NK-92 treated with Interleukin-12 subunit alpha and Interleukin-12 subunit beta, amount 100 ng/mL, for 24 hours (cell line): Measurements from ENCODE around the gene ARHGEF18.
A peak's percentile ranks its signal among the peaks of the same experiment; 100 is the strongest.
"Not testable (repeated sequence)": the region's sequence is repeated elsewhere in the genome, so short reads cannot be mapped to it uniquely, and the experiment has no call there.

Experiments
- DNase-seq: peaks from one replicate; lab custom pipeline; 2025; lab: John Stamatoyannopoulos, UW

Gene ARHGEF18

GRCh38 chr19:7348587-7349230, at the start of gene ARHGEF18:
ARHGEF18 (plus strand) TSS chr19:7348937; CDS start chr19:7362891, 13,954 bp downstream.
- no peak for DNase-seq

DNA sequence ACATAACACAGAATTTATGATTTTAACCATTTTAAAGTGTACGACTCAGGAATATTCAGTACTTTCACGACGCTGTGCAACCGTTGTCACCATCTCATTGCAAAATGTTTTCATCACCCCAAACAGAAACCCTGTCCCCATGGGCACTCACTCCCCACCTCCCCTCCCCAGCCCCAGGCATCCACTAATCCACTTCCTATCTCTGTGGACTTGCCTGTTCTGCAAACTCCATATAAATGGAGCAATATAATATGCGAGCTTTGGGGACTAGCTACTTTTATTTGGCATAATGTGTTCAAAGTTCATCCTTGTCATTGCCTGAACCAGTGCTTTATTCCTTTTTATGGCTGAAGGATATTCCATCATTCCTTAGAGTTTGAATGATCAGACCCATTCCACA, 47.2 kb upstream of the ARHGEF18 start:
- DNase-seq: no peak

- DNase-seq: no peak
Observed at GRCh38 chr19:7303470-7303869, 45.3 kb upstream of the ARHGEF18 start.

GRCh38 chr19:7304200-7304599, 44.5 kb upstream of the ARHGEF18 start:
- DNase-seq: no peak

- DNase-seq: no peak
Observed at GRCh38 chr19:7307590-7308218, 41.0 kb upstream of the ARHGEF18 start.

DNA sequence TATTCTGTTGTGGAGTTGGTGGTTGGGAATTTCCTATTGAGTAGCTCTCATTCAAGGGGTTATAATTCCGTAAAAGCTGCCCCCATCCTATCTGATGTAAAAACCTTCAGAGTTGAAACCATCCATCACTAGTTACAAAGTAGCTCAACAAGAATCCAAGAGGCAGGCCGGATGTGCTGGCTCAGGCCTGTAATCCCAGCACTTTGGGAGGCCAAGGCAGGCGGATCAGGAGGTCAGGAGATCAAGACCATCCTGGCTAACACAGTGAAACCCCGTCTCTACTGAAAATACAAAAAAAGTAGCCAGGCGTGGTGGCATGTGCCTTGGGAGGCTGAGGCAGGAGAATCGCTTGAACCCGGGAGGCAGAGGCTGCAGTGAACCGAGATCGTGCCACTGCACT, 40.4 kb upstream of the ARHGEF18 start:
- DNase-seq: not testable (repeated sequence)

GRCh38 chr19:7311911-7312310, 36.8 kb upstream of the ARHGEF18 start:
- DNase-seq: no peak

GRCh38 chr19:7312816-7313215, 35.9 kb upstream of the ARHGEF18 start:
- DNase-seq: no peak

- no peak for DNase-seq
Observed at GRCh38 chr19:7318176-7318575, 30.6 kb upstream of the ARHGEF18 start.

GRCh38 chr19:7326105-7326877, 22.4 kb upstream of the ARHGEF18 start:
- DNase-seq: peak; percentile 27

DNA sequence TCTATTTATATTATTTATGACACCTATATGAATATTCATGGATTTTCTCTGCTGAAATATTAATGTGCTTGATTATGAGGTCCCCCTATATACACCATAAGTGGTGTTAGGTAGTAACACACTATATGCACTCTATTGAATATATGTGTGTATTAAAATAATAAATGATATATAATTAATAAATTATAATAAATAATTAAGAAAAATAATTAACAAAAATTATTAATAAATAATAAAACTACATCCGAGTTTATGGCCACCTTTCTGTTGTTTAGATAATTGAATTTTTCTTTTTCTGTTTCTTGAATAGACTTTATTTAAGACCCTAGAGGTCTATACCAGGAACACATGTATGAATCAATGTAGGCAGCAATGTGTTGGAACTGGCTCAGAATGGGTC, 20.9 kb upstream of the ARHGEF18 start:
- DNase-seq: no peak

GRCh38 chr19:7328647-7329046, 20.1 kb upstream of the ARHGEF18 start:
- no peak for DNase-seq

- no peak for DNase-seq
Observed at GRCh38 chr19:7331446-7331845, 17.3 kb upstream of the ARHGEF18 start.

DNA sequence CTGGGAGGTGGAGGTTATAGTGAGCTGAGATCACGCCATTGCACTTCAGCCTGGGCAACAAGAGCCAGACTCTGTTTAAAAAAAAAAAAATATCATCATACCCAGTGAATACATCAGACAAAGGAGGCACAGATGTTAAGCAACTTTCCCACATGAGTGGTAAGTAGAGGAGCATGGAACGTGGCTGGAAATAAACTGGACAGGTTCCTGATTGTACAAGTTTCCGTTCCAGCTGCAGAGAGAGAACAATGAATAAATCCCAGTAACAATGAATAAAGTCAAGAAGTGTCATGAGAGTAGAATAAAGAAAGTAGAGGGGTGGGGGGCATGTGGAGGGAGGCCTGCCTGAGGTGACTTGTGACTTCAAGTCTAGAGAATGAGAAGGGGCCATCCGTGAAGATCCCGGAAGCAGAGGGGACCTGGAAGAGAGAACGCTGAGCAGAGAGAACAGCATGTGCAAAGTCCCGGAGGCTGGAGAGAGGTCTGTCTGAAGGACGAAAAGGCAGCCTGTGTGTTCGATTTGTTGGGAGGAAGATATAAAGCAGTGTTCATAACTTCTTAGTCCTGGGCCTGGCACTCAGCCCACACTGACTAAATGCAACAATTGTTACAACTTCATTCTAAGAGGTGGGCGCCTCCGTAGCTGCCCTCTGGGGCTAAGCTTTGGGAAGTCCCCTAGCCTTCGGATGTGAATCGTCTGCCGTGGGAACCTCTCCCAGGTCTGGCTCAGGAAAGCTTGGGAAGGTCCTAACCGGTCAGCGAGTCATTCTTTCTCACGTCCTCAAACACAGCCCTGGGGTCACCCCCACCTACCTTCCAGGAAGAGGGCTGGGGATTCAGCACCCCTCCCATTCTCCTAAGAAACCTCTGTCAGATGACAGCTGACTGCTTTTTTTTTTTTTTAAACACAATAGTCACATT, 15.3 kb upstream of the ARHGEF18 start:
- DNase-seq: no peak

GRCh38 chr19:7336321-7336973, 12.3 kb upstream of the ARHGEF18 start:
- no peak for DNase-seq

DNA sequence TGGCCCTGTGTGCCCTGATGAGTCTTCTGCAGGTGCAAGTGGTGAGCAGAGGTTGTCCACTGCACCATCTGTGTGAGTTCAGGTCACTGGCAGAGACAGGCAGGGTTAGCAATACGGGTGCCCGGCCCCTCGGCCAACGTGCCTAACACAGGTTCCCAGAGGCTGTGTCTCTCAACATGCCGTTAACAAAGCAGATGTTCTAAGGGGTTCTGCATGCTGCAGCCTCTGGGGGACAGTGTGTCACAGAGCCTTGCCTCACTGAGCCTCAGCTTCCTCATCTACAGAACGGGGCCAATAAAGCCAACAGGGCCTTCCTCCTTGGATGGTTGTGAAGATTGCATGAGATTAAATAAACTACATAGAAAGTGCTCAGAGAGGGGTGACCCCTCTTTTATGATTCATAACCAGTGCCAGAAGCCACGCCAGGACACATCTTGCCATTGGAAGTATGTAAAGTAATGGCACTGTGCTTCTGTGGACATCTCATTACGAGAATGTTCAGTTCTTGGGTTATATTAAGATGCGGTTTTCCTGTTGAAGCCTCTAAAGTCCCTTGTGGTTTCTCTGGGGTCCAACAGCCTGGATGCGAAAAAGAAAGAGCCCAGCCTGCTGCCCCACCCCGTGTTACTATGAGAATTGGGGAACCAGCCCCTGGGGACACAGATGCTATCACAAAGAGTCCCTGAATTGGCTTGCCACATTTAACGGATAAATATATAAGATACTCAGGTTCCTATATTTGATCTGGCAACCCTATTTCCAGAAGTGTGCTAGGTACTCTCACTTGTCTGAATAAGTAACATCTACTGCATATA, 11.2 kb upstream of the ARHGEF18 start:
- peak; percentile 55 for DNase-seq

DNA sequence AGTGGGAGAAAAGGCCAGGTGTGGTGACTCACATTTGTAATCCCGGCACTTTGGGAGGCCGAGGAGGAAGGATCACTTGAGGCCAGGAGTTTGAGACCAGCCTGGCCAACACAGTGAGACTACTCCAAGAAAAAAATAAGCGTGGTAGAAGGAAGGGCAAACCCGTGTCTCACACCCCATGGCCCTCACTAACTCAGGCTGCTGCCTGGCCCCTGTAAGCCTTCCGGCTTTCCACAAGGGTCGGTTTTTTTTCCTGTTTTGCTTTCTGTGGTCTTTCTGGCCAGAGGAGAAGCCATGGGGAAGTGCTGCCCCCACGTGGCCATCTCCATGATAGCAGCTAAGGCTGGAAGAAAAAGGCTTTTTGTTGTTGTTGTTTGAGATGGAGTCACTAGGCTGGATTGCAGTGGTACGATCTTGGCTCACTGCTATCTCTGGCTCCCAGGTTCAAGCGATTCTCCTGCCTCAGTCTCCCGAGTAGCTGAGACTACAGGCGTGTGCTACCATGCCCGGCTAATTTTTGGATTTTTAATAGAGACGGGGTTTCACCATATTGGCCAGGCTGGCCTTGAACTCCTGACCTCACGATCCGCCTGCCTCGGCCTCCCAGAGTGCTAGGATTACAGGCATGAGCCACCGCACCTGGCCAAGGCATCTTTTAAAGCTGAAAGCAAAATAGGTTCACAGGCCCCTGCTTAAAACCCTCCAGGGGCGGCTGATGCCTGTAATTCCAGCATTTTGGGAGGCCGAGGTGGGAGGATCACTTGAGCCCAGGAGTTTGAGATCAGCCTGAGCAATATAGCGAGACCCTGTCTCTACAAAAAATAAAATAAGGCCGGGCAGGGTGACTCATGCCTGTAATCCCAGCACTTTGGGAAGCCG, 7.5 kb upstream of the ARHGEF18 start:
- DNase-seq: peak; percentile 66

- no peak for DNase-seq
Observed at GRCh38 chr19:7342143-7342542, 6.6 kb upstream of the ARHGEF18 start.

DNA sequence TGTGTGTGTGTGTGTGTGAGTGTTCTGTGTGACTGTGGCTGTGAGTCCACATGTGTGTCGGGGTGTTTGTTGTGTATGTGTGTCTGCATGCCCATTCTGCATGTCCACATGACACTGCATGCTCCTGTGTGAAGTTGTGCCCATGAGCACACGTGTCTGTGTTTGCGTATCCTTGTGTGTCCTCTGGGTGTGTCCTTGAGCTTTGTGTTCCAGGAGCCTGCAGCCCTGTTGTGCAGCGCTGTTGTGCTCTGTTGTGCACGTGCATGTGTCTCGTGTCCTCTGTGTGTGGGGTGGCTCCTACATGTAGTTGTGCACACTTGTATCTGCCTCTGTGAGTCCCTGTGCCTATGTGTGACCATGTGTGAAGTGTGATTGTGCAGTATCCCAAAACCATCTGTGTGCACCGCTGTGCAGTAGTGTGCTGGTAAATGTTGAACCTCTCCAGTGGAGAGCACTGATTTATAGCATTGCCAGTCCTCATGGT, 2.2 kb upstream of the ARHGEF18 start:
- no peak for DNase-seq
